Adrenal gland (tissue), 5 donors: ENCODE results near the gene STPG1.

Source experiments
- POLR2A ChIP-seq, 2 donors: fragments of 450-650 bp; IDR thresholded peaks; one replicate each; pipeline ENCODE4 v1.6.1; 2017; ENCODE audit warnings: antibody characterized with exemption in 2 of 2, mild to moderate bottlenecking in 2 of 2, moderate library complexity in 1 of 2
- TF ChIP-seq, protein P1 (sequence below), 6 experiments: fragments of 450-650 bp in 4 of 6; fragments of 200-600 bp in 2 of 6; sonication (generic) in 1 of 6; IDR thresholded peaks; 1 replicate in 5 of 6; 2 replicates in 1 of 6; pipeline versions ENCODE4 v1.5.1 to v1.8.0; 2016 to 2021; ENCODE audit warnings: antibody characterized with exemption in 6 of 6, mild to moderate bottlenecking in 2 of 6, moderate library complexity in 1 of 6
- donor health status: DM: no; HTN: no; CAD: no.

DNA sequence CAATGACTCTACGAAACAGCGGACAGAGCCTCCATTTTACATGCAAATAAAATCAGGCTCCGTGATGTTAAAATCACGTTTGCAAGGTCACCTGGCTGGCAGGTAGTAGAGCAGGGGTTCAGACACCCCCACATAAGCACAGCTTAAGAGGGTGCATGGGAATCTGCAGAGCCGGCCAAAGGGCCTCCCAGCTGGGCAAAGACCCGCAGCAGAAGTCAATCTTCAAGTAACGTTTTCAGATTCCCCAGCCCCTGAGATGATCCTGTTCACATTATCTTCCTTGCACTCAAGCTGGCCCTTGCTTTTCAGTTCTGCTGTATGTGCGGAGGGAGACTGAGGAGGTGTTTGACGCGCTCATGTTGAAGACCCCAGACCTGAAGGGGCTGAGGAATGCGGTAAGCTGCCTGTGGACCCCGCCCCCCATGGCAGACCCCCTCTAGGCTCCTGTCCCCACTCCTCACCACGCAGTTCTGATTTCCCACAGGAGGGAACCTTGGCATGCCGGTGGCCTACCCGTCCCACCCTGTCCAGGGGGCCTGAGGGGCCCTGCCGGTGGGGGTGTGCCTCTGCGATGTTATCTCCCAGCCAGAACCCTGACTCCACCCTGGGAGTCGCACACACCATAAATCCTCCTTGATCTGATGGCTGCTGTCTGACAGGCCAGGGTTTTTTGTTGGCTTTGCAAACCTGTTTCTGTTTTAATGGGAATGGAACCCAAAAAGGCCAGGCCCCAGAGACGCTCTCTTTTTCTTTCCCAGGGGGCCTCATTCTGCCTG lies 66.2 kb downstream of the STPG1 start:
- TF ChIP-seq, protein P1, sequence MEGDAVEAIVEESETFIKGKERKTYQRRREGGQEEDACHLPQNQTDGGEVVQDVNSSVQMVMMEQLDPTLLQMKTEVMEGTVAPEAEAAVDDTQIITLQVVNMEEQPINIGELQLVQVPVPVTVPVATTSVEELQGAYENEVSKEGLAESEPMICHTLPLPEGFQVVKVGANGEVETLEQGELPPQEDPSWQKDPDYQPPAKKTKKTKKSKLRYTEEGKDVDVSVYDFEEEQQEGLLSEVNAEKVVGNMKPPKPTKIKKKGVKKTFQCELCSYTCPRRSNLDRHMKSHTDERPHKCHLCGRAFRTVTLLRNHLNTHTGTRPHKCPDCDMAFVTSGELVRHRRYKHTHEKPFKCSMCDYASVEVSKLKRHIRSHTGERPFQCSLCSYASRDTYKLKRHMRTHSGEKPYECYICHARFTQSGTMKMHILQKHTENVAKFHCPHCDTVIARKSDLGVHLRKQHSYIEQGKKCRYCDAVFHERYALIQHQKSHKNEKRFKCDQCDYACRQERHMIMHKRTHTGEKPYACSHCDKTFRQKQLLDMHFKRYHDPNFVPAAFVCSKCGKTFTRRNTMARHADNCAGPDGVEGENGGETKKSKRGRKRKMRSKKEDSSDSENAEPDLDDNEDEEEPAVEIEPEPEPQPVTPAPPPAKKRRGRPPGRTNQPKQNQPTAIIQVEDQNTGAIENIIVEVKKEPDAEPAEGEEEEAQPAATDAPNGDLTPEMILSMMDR (IDR thresholded peaks at IDR 0.05): no peak
- TF ChIP-seq POLR2A (IDR thresholded peaks at IDR 0.05): no peak
